ENCODE measurements around the gene LRRK1.

- TF ChIP-seq CTCF (conservative IDR thresholded peaks at IDR 0.05) (no peak), ZFX (IDR thresholded peaks at IDR 0.05) (no peak)
Observed at GRCh38 chr15:101052031-101052620, 133.0 kb downstream of the LRRK1 start.

Data from C4-2B (cell line).